ENCODE data around the gene PSMD12.
A peak's percentile ranks its signal among the peaks of the same experiment; 100 is the strongest.

PSMD12 gene

DNA sequence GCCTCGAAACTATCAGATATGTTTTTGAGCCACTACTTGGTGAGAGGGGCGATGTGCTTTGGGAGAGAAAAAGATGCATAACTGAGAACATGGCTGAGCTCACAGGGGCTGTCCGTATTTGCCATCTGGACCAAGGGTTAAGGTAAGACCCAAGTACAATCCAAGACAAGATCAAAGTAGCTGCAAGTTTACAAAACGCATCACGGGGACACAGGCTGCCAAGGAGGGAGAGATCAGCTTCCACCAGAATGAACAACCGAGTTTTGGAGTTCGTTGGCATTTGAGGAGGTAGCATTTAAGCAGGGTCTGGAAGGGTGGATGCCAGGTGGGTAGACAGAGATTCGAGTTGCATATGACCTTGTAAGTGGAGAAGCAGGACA, 12.9 kb upstream of the PSMD12 start:
- Histone ChIP-seq H3K14ac (ENCODE audit: low read length in 2 of 2) (no peak overlapping the region), H2BK15ac (ENCODE audit: low read depth, poor library complexity, severe bottlenecking) (no peak overlapping the region), H3K27me3 (ENCODE audit: control insufficient read depth in 1 of 2, insufficient read depth in 1 of 2, low read length in 2 of 2) (no peaks in the 10 kb centered on the region), H3K23ac (ENCODE audit: low read length in 2 of 2) (no peak overlapping the region), H2AK5ac (ENCODE audit: low read length, severe bottlenecking) (no peak overlapping the region), H2BK120ac (ENCODE audit: low read depth, low read length) (no peak overlapping the region), H2AFZ (ENCODE audit: low read depth, low read length) (no peak overlapping the region), H3K9ac (ENCODE audit: low read length) (peak overlapping the region; percentile 91), H3K79me1 (replicated peaks; ENCODE audit: low read length, poor library complexity, severe bottlenecking) (peaks cover 16% of the 10 kb centered on the region), H3K36me3 (ENCODE audit: control insufficient read depth in 1 of 2, insufficient read depth in 2 of 2, low read depth in 1 of 2, low read length in 2 of 2) (no peaks in the 10 kb centered on the region), H2BK5ac (ENCODE audit: low read depth, low read length, poor library complexity, severe bottlenecking) (no peak overlapping the region), H4K91ac (ENCODE audit: low read length) (no peak overlapping the region), H3K18ac (ENCODE audit: low read depth in 1 of 2, low read length in 2 of 2) (no peak overlapping the region), H3K4me2 (ENCODE audit: low read length, poor library complexity, severe bottlenecking) (peak overlapping the region; percentile 40), H3K9me3 (ENCODE audit: control insufficient read depth, low read length) (no peaks in the 10 kb centered on the region), H3K4me1 (ENCODE audit: control insufficient read depth, insufficient read depth, low read depth, low read length) (peaks cover 12% of the 10 kb centered on the region), H2BK12ac (ENCODE audit: low read length in 2 of 2) (no peak overlapping the region), H3K27ac (ENCODE audit: low read length, poor library complexity, severe bottlenecking) (no peak overlapping the region), H3K4ac (ENCODE audit: low read depth in 1 of 2, low read length in 2 of 2) (no peak overlapping the region), H4K8ac (ENCODE audit: low read length) (no peak overlapping the region), H3K4me3 (ENCODE audit: insufficient read depth in 1 of 2, low read depth in 1 of 2, low read length in 2 of 2) (peak overlapping the region in 1 of 2 experiments; percentile 92)
- 84% methylated on average over 8 of the region's 8 CpGs for WGBS
- no peak for DNase-seq

DNA sequence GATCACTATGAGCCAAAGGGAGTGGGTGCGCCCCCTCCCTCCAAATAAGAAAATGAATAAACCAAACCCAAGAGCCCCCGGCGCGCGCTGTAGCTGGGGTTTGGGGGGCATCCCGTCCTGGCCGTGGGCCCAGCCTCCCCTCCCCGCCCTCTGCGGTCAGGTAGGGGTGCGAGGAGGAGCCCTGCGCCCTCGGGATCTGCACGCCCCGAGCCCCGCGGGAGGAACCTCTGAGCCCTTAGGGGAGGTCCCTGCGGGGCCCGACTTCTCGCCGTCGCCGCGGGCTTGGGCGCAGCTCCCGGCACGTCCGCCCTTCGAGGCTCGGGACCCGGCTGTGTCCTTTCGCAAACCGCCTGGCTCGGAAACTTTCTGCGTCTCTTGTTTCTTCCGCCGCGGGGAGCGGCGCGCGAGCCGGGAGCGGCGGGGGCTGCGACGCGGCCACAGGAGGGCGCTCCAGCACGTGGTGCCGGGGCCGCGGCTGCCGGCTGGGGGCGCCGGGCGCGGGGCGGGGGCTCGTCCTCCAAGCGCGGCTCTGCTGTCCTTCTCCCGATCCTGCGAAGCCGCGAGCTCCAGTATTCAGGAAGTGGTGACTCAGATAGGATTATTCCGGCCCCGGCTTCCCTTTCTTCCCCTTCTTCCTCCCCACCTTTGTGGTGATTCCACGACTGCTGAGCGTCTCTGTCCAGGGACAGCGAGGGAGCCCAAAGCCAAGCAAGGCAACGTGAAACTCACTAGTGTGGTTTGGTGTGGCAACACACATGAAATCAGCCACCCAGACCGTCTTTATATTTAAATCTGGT, 12.3 kb upstream of the PSMD12 start:
- WGBS: 1% methylated on average over 41 of the region's 72 CpGs
- Histone ChIP-seq H3K9me3 (ENCODE audit: control insufficient read depth, low read length) (no peaks in the 10 kb centered on the region), H3K27me3 (ENCODE audit: control insufficient read depth in 1 of 2, insufficient read depth in 1 of 2, low read length in 2 of 2) (no peaks in the 10 kb centered on the region), H3K4me1 (ENCODE audit: control insufficient read depth, insufficient read depth, low read depth, low read length) (peaks cover 12% of the 10 kb centered on the region), H2BK120ac (ENCODE audit: low read depth, low read length) (peak overlapping the region; percentile 81), H4K91ac (ENCODE audit: low read length) (peak overlapping the region; percentile 31), H4K8ac (ENCODE audit: low read length) (peak overlapping the region; percentile 47), H2BK5ac (ENCODE audit: low read depth, low read length, poor library complexity, severe bottlenecking) (no peak overlapping the region), H3K27ac (ENCODE audit: low read length, poor library complexity, severe bottlenecking) (no peak overlapping the region), H2BK12ac (ENCODE audit: low read length in 2 of 2) (peak overlapping the region in 1 of 2 experiments; percentile 50), H3K4ac (ENCODE audit: low read depth in 1 of 2, low read length in 2 of 2) (peak overlapping the region in 1 of 2 experiments; percentile 73), H3K14ac (ENCODE audit: low read length in 2 of 2) (peak overlapping the region in 1 of 2 experiments; percentile 75), H2AK5ac (ENCODE audit: low read length, severe bottlenecking) (no peak overlapping the region), H2AFZ (ENCODE audit: low read depth, low read length) (peak overlapping the region; percentile 83), H3K9ac (ENCODE audit: low read length) (peak overlapping the region; percentile 91), H3K4me3 (ENCODE audit: insufficient read depth in 1 of 2, low read depth in 1 of 2, low read length in 2 of 2) (peak overlapping the region; percentile 83 to 92), H2BK15ac (ENCODE audit: low read depth, poor library complexity, severe bottlenecking) (peak overlapping the region; percentile 93), H3K4me2 (ENCODE audit: low read length, poor library complexity, severe bottlenecking) (peak overlapping the region; percentile 100), H3K79me1 (replicated peaks; ENCODE audit: low read length, poor library complexity, severe bottlenecking) (peaks cover 15% of the 10 kb centered on the region), H3K36me3 (ENCODE audit: control insufficient read depth in 1 of 2, insufficient read depth in 2 of 2, low read depth in 1 of 2, low read length in 2 of 2) (no peaks in the 10 kb centered on the region), H3K18ac (ENCODE audit: low read depth in 1 of 2, low read length in 2 of 2) (peak overlapping the region; percentile 80 to 89), H3K23ac (ENCODE audit: low read length in 2 of 2) (peak overlapping the region in 1 of 2 experiments; percentile 90)
- DNase-seq: peak; percentile 86

DNA sequence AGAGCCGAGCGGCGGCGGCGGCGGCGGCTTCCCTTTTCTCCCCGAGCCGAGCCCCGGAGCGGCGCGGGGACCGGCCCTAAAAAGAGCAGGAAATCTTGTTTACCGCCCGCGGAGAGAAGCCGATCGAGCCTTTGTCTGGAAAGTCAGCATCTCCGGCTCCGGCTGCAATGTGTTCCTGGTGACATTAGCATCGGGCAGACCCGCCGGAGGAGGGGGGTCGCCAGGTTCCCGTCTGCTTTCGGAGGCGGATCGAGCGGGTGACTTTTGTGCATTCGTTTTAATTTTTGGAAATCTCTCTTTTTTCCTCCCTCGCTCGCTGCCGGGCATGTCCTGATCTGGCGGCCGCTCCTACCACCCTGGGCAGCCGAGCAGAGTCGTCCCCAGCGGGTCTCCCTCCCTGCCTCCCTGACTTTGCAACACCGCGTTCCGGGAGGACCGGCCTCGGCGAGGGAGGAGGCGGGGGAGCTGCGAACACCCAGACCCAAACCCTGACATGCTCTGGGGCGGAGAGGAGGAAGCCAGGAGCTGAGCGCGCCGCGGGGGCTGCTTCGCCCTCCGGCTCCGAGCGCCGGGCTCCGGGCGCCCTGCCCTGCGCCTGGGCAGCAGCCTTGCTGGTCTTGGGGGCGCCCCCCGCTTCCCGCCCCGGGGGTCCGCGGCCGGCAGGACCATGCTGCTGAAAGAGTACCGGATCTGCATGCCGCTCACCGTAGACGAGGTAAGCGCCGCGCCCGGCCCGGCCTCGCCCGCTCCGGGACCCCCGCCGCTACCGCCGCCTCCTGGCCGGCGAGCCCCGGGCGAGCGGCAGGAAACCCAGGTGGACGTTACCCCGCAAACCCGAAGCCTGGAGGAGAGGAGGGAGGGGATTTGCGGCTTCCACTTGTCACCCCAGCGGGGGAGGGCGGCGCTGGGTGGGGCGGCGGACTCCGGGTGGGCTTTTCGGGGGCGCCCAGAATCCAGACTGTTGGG, 11.4 kb upstream of the PSMD12 start:
- Histone ChIP-seq H2AFZ (ENCODE audit: low read depth, low read length) (peak overlapping the region; percentile 70), H3K4me3 (ENCODE audit: insufficient read depth in 1 of 2, low read depth in 1 of 2, low read length in 2 of 2) (peak overlapping the region; percentile 83 to 92), H2BK5ac (ENCODE audit: low read depth, low read length, poor library complexity, severe bottlenecking) (no peak overlapping the region), H2BK15ac (ENCODE audit: low read depth, poor library complexity, severe bottlenecking) (peak overlapping the region; percentile 93), H3K4me2 (ENCODE audit: low read length, poor library complexity, severe bottlenecking) (peak overlapping the region; percentile 100), H3K36me3 (ENCODE audit: control insufficient read depth in 1 of 2, insufficient read depth in 2 of 2, low read depth in 1 of 2, low read length in 2 of 2) (no peaks in the 10 kb centered on the region), H2BK12ac (ENCODE audit: low read length in 2 of 2) (no peak overlapping the region), H2BK120ac (ENCODE audit: low read depth, low read length) (peak overlapping the region; percentile 81), H4K91ac (ENCODE audit: low read length) (no peak overlapping the region), H2AK5ac (ENCODE audit: low read length, severe bottlenecking) (no peak overlapping the region), H3K27me3 (ENCODE audit: control insufficient read depth in 1 of 2, insufficient read depth in 1 of 2, low read length in 2 of 2) (no peaks in the 10 kb centered on the region), H3K14ac (ENCODE audit: low read length in 2 of 2) (no peak overlapping the region), H4K8ac (ENCODE audit: low read length) (no peak overlapping the region), H3K79me1 (replicated peaks; ENCODE audit: low read length, poor library complexity, severe bottlenecking) (peaks cover 10% of the 10 kb centered on the region), H3K4ac (ENCODE audit: low read depth in 1 of 2, low read length in 2 of 2) (peak overlapping the region in 1 of 2 experiments; percentile 73), H3K27ac (ENCODE audit: low read length, poor library complexity, severe bottlenecking) (peak overlapping the region; percentile 30), H3K9ac (ENCODE audit: low read length) (peak overlapping the region; percentile 91), H3K4me1 (ENCODE audit: control insufficient read depth, insufficient read depth, low read depth, low read length) (peaks cover 12% of the 10 kb centered on the region), H3K18ac (ENCODE audit: low read depth in 1 of 2, low read length in 2 of 2) (peak overlapping the region; percentile 28 to 64), H3K9me3 (ENCODE audit: control insufficient read depth, low read length) (no peaks in the 10 kb centered on the region), H3K23ac (ENCODE audit: low read length in 2 of 2) (no peak overlapping the region)
- peak; percentile 57 for DNase-seq
- under 1% methylated on average over 84 of the region's 100 CpGs for WGBS

Data from mesenchymal stem cell (in vitro differentiated cells and primary cell).